T-helper 1 cell treated with Interleukin-12 subunit alpha and Interleukin-12 subunit beta and Interleukin-4 antibody, amounts not matched to agents 30 ng/mL and 1 ng/mL, for 36 hours (primary cell): ENCODE data around the gene SUMF1. TPM values are rescaled to one million over a fixed set of nuclear protein-coding genes. Genes with fewer than 3 reads are reported as not detected.

Experiments used
- intact Hi-C: fragments of 100-400 bp; cut with micrococcal nuclease; formaldehyde crosslinking; loops from one replicate; pipeline ENCODE4 v1.15.1; 2024
- total RNA-seq: library from RNA; stranded (reverse); gene quantifications from 2 replicates; pipeline ENCODE4 v1.2.3, GENCODE V29; 2022

SUMF1 gene
- total RNA-seq, 1 donor from 2014 or later: 8.1 TPM

- intact Hi-C loops: loop anchor here (2.0 kb wide), 1 partner anchor 14 kb away; no protein-coding TSS in a partner anchor
Measured at GRCh38 chr3:4394567-4394966, 72.5 kb downstream of the SUMF1 start.

DNA sequence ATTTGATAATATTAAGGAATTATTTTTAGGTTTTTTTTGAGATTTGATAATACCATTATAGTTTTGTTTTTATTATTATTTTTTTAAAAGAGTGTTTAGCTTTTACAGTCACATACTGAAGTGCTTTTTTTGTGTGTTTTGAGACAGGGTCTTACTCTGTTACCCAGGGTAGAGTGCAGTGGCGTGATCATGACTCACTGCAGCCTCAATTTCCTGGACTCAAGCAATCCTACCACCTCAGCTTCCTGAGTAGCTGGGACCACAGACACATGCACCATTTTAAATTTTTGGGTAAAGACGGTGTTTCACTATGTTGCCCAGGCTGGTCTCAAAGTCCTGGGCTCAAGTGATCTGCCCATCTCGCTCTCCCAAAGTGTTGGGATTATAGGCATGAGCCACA is 73.0 kb downstream of the SUMF1 start:
- intact Hi-C loops: loop anchor here (2.0 kb wide), 1 partner anchor 15 kb away; no protein-coding TSS in a partner anchor

DNA sequence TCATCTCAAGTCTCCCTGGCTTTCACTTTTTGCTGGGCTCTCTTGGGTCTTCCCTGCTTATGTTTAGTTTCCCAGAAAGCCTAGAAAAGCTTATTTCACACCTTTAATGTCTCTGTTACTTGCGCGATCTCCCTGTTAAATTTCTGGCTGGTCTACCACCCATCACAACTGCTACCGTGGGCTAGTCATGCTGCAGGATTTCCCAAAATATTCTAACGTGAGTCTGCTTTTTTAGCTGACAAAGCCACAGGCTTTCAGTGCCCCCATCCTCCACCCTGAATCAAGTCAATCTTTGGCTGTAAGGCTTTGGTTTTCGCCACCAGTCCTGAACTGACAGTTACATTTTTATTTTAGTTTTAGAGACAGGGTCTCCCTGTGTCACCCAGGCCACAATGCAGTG is 74.1 kb downstream of the SUMF1 start:
- intact Hi-C loops: no loop called here

GRCh38 chr3:4387210-4388204 is 79.6 kb downstream of the SUMF1 start:
- intact Hi-C loops: loop anchor here (1.0 kb wide), 2 partner anchors 22 to 34 kb away; no protein-coding TSS in a partner anchor

- intact Hi-C loops: no loop called here
Measured at GRCh38 chr3:4385201-4385600, 81.9 kb downstream of the SUMF1 start.

- intact Hi-C loops: no loop called here
Measured at GRCh38 chr3:4380013-4380412, 87.1 kb downstream of the SUMF1 start.

DNA sequence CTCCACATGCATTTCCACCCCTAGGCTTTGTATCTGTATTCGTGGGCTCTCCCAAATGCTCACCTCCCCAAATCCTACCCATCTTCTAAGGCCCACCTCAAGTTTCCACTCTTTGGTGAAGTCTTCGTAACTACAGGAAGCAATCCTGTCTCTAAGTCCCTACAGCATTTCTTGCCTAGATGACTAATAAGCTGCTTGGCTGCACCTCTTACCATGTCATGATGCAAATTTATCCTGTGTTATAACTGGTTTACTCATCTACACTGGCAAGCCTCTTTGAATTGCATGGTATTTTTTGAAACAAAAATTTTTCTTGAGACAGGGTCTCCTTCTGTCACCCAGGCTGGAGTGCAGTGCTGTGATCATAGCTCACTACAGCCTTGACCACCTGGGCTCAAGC is 90.6 kb downstream of the SUMF1 start:
- intact Hi-C loops: no loop called here

GRCh38 chr3:4375911-4376310 is 91.2 kb downstream of the SUMF1 start:
- intact Hi-C loops: no loop called here

- intact Hi-C loops: no loop called here
Measured at GRCh38 chr3:4373669-4374068, 93.4 kb downstream of the SUMF1 start.

GRCh38 chr3:4362523-4362922 is 104.5 kb downstream of the SUMF1 start:
- intact Hi-C loops: no loop called here

DNA sequence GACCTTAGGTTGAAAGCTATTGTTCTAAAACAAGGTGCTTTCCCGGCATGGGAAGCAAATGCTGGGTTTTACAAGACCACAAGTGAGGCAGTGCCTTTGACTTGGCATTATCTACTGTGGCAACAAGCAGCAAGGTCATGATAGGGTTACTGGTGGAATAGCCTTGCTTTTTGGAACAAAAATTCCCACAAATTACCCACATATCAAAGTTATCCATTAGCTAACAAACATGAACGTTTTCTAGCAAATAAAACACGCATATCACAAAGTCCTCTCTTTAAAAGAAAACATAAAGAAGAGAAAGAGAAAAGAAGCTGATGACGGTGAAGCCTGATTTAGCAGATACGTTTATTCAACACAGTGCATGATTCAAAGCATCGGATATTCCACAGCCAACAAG is 106.3 kb downstream of the SUMF1 start:
- intact Hi-C loops: no loop called here

DNA sequence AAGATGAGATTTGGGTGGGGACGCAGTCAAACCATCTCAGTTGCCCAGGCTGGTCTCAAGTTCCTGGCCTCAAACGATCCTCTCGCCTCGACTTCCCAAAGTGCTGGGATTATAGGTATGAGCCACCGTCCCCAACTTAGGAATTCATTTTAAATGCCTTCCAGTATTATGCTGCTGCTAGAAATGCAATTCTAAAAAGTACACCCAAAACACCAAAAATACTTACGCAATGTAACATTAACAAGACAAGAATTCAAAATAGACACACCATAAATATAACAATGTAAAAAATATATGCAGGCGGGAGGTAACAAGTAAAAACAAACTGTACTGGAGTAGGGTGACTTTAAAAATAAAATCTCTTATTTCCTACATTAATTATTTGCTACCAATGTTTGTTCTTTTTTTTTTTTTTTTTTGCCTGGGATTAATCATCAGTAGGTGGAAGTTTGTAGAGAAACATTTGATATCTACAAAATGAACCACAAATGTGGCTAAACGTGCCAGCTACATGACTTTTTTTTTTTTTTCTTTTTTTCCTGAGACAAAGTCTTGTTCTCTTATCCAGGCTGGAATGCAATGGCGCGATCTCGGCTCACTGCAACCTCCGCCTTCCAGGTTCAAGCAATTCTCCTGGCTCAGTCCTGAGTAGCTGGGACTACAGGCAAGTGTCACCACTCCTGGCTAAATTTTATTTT is 107.1 kb downstream of the SUMF1 start:
- intact Hi-C loops: no loop called here

DNA sequence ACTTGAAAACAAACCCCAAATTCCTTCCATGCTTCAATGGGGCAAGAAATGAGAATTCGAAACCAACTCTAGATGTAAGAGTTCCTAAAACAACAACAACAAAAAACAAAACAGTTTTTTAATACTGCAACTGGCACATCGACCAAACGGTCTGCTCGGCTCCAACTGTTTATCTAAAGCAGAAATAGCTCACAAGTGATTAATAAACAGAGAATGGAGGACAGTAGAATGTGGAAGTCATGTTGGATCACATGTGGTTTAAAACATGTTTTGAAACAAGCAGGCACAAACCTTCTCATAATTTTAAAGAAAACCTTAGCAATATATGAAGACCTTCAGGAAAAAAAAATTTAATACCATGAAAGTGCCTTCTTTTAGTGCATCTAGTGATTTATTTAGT is 108.8 kb downstream of the SUMF1 start:
- intact Hi-C loops: no loop called here

GRCh38 chr3:4356546-4357410 is 110.3 kb downstream of the SUMF1 start:
- intact Hi-C loops: no loop called here

DNA sequence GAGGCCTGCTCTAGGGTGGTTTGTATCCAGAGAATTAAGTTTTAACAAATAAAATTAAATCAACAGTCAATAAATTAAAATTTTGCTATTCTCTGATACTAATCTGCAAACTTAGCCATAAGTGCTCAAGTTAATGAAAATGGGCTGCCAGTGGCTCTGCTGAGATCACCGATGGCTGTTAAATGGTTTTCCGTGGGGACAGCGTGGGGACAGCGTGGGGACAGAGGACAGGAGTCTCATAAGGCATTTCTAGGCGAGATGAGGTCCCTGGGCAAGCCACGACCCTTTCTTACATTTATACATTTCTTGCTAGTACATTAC is 110.9 kb downstream of the SUMF1 start:
- intact Hi-C loops: no loop called here

- intact Hi-C loops: no loop called here
Measured at GRCh38 chr3:4355401-4356219, 111.5 kb downstream of the SUMF1 start.

DNA sequence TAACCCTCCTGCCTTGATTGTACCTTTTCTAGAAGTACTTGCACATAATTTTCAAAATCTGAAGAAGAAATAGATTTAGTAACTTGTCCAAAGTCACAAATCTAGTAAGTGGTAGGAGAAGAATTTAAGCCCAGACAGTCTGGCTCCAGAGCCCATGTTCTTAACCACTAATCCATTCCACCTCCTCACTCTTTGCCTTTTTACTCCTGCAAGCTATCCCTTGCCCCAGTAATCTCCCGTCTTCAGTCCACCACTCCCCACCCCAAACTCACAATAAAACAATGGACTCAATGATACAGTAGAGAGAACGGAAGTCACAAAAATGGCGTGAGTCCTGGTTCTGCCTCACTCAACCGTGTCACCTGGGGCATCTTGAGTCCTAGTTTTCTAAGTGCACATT is 115.2 kb downstream of the SUMF1 start:
- intact Hi-C loops: loop anchor here (1.0 to 5.0 kb wide), 14 partner anchors 49 to 835 kb away; partner anchors contain the start of genes EDEM1, ITPR1, SETMAR and SUMF1

- intact Hi-C loops: loop anchor here (1.0 to 5.0 kb wide), 14 partner anchors 48 to 836 kb away; partner anchors contain the start of genes EDEM1, ITPR1, SETMAR and SUMF1
Measured at GRCh38 chr3:4351164-4351855, 115.8 kb downstream of the SUMF1 start.

GRCh38 chr3:4350789-4351163 is 116.3 kb downstream of the SUMF1 start:
- intact Hi-C loops: loop anchor here (1.0 to 5.0 kb wide), 14 partner anchors 47 to 837 kb away; partner anchors contain the start of genes EDEM1, ITPR1, SETMAR and SUMF1

- intact Hi-C loops: no loop called here
Measured at GRCh38 chr3:4343258-4343657, 123.8 kb downstream of the SUMF1 start.
